SJSA1 (cell line): ENCODE data around the gene SDK1. TPM values are rescaled to one million over a fixed set of nuclear protein-coding genes. Genes with fewer than 3 reads are reported as not detected.

Source experiments
- DNase-seq, 2 experiments: peaks; one replicate each; pipeline ENCODE4 v3.0.0-alpha.2; 2015 to 2020; ENCODE audit warnings: low spot score in 2 of 2, low read depth in 1 of 2
- H3K27ac ChIP-seq: fragments of 250-450 bp; sonication (Bioruptor Pico); 2 replicates; pipeline ENCODE4 v1.5.1; 2020; ENCODE audit warnings: mild to moderate bottlenecking, moderate library complexity
- H3K27me3 ChIP-seq: fragments of 250-450 bp; sonication (Bioruptor Pico); replicated peaks from 2 replicates; pipeline ENCODE4 v1.5.1; 2020; ENCODE audit warnings: mild to moderate bottlenecking, moderate library complexity
- H3K36me3 ChIP-seq: fragments of 250-450 bp; sonication (Bioruptor Pico); 2 replicates; pipeline ENCODE4 v1.5.1; 2020; ENCODE audit warnings: mild to moderate bottlenecking
- H3K4me1 ChIP-seq: fragments of 250-450 bp; sonication (Bioruptor Pico); replicated peaks from 2 replicates; pipeline ENCODE4 v1.6.1; 2021; ENCODE audit warnings: mild to moderate bottlenecking
- H3K4me3 ChIP-seq: fragments of 250-450 bp; sonication (Bioruptor Pico); 2 replicates; pipeline ENCODE4 v1.5.1; 2020; ENCODE audit warnings: mild to moderate bottlenecking
- H3K9me3 ChIP-seq: fragments of 250-450 bp; sonication (Bioruptor Pico); replicated peaks from 2 replicates; pipeline ENCODE4 v1.5.1; 2020; ENCODE audit warnings: mild to moderate bottlenecking
- total RNA-seq: library from RNA; depleted of rRNA; stranded (reverse); fragments of >200 nt; shearing (Covaris generic); gene quantifications from 2 replicates; pipeline ENCODE4 v1.2.3, GENCODE V29; 2014

The SDK1 gene
- total RNA-seq, 1 experiment from 2014 or later: 8.7 TPM

- Histone ChIP-seq H3K4me3 (no peak overlapping the region), H3K4me1 (no peaks in the 10 kb centered on the region), H3K9me3 (no peaks in the 10 kb centered on the region), H3K36me3 (no peaks in the 10 kb centered on the region; the same call in 1 of the 2 replicates), H3K27me3 (no peaks in the 10 kb centered on the region), H3K27ac (no peak overlapping the region)
- no peak for DNase-seq
Observed at GRCh38 chr7:4025694-4026615, 724.9 kb downstream of the SDK1 start.

GRCh38 chr7:4026941-4027486 lies 726.0 kb downstream of the SDK1 start:
- Histone ChIP-seq H3K36me3 (no peaks in the 10 kb centered on the region; the same call in 1 of the 2 replicates), H3K27me3 (no peaks in the 10 kb centered on the region), H3K27ac (no peak overlapping the region), H3K9me3 (no peaks in the 10 kb centered on the region), H3K4me1 (no peaks in the 10 kb centered on the region), H3K4me3 (no peak overlapping the region)
- no peak for DNase-seq

DNA sequence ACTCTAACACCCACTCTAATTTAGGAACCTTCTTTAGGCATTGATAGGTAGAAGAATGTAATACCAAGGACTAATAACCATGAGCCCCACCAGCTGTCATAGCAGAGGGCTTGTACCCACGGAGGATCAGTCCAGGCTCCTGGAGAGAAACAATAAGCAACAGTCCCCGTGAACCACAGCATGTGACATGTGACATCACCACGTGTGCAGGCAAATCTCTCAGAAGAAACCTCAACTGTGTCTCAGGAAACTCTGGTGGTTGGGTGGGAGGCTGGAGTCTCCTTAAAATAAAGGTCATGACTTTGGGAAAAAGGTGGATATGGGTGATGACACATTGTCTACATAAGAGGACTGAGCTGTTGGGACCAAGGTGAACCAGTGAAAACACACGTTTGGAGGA lies 727.2 kb downstream of the SDK1 start:
- Histone ChIP-seq H3K9me3 (no peaks in the 10 kb centered on the region), H3K4me3 (no peak overlapping the region), H3K36me3 (no peaks in the 10 kb centered on the region; the same call in 1 of the 2 replicates), H3K4me1 (no peaks in the 10 kb centered on the region), H3K27me3 (no peaks in the 10 kb centered on the region), H3K27ac (no peak overlapping the region)
- DNase-seq: no peak

DNA sequence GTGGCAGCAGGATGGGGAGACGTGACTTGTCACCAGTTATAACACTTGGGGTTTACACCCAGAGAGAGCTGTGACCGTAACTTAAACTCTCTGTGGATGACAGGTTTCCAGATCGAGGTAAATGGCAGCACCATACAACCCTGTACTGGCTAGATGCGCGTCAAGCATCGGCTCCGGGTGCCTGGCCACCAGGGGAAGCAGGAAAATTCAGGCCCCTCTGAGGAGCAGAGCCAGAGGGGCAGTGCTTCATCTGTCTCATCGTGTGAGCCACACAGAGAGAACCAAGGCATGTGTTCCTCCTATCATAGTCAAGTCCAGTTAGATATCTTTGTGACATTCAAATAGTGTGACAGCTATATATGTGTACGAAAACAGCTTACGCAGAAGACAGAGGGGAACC lies 728.9 kb downstream of the SDK1 start:
- Histone ChIP-seq H3K4me1 (no peaks in the 10 kb centered on the region), H3K9me3 (no peaks in the 10 kb centered on the region), H3K4me3 (no peak overlapping the region), H3K27me3 (no peaks in the 10 kb centered on the region), H3K36me3 (no peaks in the 10 kb centered on the region; the same call in 1 of the 2 replicates), H3K27ac (no peak overlapping the region)
- DNase-seq: no peak

GRCh38 chr7:4030346-4030950 lies 729.4 kb downstream of the SDK1 start:
- Histone ChIP-seq H3K27ac (no peak overlapping the region), H3K9me3 (no peaks in the 10 kb centered on the region), H3K4me3 (no peak overlapping the region), H3K4me1 (no peaks in the 10 kb centered on the region), H3K36me3 (no peaks in the 10 kb centered on the region; the same call in 1 of the 2 replicates), H3K27me3 (no peaks in the 10 kb centered on the region)
- no peak for DNase-seq

- Histone ChIP-seq H3K4me3 (no peak overlapping the region), H3K9me3 (no peaks in the 10 kb centered on the region), H3K27ac (no peak overlapping the region), H3K36me3 (no peaks in the 10 kb centered on the region; the same call in 1 of the 2 replicates), H3K4me1 (no peaks in the 10 kb centered on the region), H3K27me3 (no peaks in the 10 kb centered on the region)
- DNase-seq: no peak
Observed at GRCh38 chr7:4033996-4034395, 732.9 kb downstream of the SDK1 start.

DNA sequence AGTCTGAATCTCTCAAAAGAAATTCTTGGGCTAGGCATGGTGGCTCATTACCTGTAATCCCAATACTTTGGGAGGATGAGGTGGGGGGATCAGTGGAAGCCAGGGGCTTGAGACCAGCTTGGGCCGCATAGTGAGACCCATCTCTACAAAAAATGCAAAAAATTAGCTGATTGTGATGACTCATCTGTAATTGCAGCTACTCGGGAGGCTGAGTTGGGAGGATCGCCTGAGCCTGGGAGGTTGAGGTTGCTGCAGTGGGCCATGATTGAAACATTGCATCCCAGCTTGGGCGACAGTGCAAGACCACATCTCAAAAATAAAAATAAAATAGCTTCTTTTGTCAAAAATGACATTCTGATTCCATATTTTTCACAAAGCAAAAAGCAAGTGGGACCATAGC lies 736.3 kb downstream of the SDK1 start:
- DNase-seq: no peak
- no peaks in the 10 kb centered on the region for H3K9me3 ChIP-seq

GRCh38 chr7:4037877-4038276 lies 736.8 kb downstream of the SDK1 start:
- no peaks in the 10 kb centered on the region for H3K4me1 ChIP-seq
- H3K27me3 ChIP-seq: no peaks in the 10 kb centered on the region
- DNase-seq: no peak
- H3K36me3 ChIP-seq: no peaks in the 10 kb centered on the region; the same call in 1 of the 2 replicates
- H3K4me3 ChIP-seq: no peak overlapping the region
- no peaks in the 10 kb centered on the region for H3K9me3 ChIP-seq
- H3K27ac ChIP-seq: no peak overlapping the region

More for the DNA sequence above, 736.3 kb downstream of the SDK1 start:
- Histone ChIP-seq H3K27ac (no peak overlapping the region), H3K4me3 (no peak overlapping the region), H3K36me3 (no peaks in the 10 kb centered on the region; the same call in 1 of the 2 replicates), H3K4me1 (no peaks in the 10 kb centered on the region), H3K27me3 (no peaks in the 10 kb centered on the region)

- Histone ChIP-seq H3K4me3 (no peak overlapping the region), H3K36me3 (no peaks in the 10 kb centered on the region; the same call in 1 of the 2 replicates), H3K4me1 (no peaks in the 10 kb centered on the region), H3K27ac (no peak overlapping the region), H3K27me3 (no peaks in the 10 kb centered on the region), H3K9me3 (no peaks in the 10 kb centered on the region)
- no peak for DNase-seq
Observed at GRCh38 chr7:4040109-4040928, 739.3 kb downstream of the SDK1 start.

DNA sequence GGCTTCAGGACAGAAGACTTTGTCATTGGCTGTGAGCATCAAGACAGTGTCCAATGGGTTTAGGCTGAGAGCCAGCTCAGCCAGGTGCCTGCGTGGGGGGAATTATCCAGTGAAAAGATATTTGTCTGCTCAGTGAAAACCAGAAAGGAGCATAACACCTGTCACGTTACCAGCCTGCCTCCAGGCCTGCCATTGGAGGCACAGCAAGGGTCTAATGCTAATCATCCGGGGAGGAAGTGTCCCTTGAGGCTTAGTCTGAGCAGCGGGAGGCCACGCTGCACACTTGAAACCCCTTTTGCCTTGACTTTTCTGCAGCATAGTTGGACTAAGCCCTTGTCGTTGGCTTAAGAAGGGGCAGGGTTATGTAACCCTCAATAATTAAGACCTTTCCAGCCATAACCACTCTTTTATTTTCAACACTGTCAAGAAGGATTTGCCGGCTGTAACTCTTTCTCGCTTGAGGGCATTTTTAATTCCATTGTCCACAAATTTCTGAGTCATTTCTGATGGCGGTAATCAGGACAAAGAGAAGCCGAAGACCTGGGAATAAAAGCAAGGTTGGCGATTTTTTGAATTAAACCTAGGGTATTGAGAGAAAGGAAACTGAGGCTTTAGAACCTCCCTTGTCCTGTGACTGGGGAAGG lies 741.5 kb downstream of the SDK1 start:
- Histone ChIP-seq H3K4me1 (no peaks in the 10 kb centered on the region), H3K27ac (no peak overlapping the region), H3K27me3 (no peaks in the 10 kb centered on the region), H3K4me3 (no peak overlapping the region), H3K36me3 (no peaks in the 10 kb centered on the region; the same call in 1 of the 2 replicates), H3K9me3 (no peaks in the 10 kb centered on the region)
- DNase-seq: no peak

DNA sequence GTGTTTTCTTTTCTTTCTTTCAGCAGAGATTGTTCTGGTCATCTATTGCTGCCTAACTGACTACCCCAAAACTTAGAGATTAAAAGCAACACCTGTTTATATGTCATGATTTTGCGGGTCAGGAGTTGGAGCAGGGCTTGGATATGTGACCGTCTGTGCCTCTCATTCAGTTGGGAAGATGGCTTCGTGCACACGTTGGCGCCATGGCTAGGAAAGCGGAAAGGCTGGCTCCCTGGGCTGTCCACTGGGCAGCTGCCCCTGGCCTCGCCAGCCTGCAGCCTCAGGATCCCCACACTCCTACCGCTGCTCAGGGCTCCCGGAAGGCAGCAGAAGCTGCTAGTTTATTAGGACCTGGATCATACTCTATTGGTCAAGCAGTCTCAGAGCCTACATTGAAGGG lies 742.9 kb downstream of the SDK1 start:
- DNase-seq: no peak
- H3K4me3 ChIP-seq: no peak overlapping the region

DNA sequence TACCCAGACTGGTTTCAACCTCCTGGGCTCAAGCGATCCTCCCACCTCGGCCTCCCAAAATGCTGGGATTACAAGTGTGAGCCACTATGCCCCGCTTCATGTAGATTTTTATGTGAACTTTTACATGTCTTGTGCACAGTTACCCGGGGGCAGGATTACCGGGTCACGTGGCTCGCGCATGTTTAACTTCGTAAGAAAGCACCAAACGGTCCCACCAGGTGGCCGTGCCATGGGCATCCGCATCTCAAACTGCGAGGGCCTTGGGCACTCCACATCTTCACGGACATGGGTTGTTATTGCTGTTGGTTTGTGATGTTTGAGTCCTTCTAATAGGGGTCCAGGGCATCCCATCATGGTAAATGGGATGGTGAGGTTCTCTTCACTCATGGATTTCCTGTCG lies 744.4 kb downstream of the SDK1 start:
- Histone ChIP-seq H3K27ac (no peak overlapping the region), H3K4me1 (no peaks in the 10 kb centered on the region), H3K27me3 (no peaks in the 10 kb centered on the region), H3K36me3 (no peaks in the 10 kb centered on the region), H3K4me3 (no peak overlapping the region), H3K9me3 (no peaks in the 10 kb centered on the region)
- DNase-seq: no peak

More for the DNA sequence above, 742.9 kb downstream of the SDK1 start:
- H3K27me3 ChIP-seq: no peaks in the 10 kb centered on the region
- H3K36me3 ChIP-seq: no peaks in the 10 kb centered on the region
- no peak overlapping the region for H3K27ac ChIP-seq
- no peaks in the 10 kb centered on the region for H3K9me3 ChIP-seq
- no peaks in the 10 kb centered on the region for H3K4me1 ChIP-seq

DNA sequence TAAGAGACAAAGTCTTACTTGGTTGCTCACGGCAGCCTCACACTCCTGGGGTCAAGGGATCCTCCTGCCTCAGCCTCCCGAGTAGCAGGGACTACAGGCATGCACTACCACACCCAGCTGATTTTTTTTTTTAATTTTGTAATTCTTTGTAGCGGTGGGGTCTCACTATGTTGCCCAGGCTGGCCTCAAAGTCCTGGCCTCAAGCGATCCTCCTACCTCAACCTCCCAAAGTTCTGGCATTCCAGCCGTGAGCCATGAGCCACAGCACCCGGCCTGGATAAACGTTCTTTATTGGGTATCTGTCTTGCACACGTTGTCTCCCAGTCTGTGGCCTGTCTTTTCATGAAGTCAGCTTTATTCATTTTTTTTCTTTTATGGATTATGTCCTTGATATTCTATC lies 744.9 kb downstream of the SDK1 start:
- H3K27ac ChIP-seq: no peak overlapping the region
- H3K4me1 ChIP-seq: no peaks in the 10 kb centered on the region
- no peak overlapping the region for H3K4me3 ChIP-seq
- no peaks in the 10 kb centered on the region for H3K27me3 ChIP-seq
- no peaks in the 10 kb centered on the region for H3K9me3 ChIP-seq
- no peak for DNase-seq
- H3K36me3 ChIP-seq: no peaks in the 10 kb centered on the region
